ENCODE results near the gene ABCA9. TPM values are rescaled to one million over a fixed set of nuclear protein-coding genes. Genes with fewer than 3 reads are reported as not detected.

The ABCA9 gene
- total RNA-seq, 1 experiment from 2014 or later, result not detected

- Mint-ChIP-seq H3K4me3 (no peak overlapping the region), H3K27me3 (ENCODE audit: low read depth) (no peaks in the 10 kb centered on the region), H3K27ac (no peak overlapping the region), H3K9me3 (no peaks in the 10 kb centered on the region), H3K36me3 (ENCODE audit: insufficient read depth in 1 of 3, low read depth in 3 of 3) (no peaks in the 10 kb centered on the region), H3K4me1 (no peaks in the 10 kb centered on the region)
- no peak for DNase-seq
- Histone ChIP-seq H3K56ac (ENCODE audit: insufficient read length, low read depth, low read length) (no peak overlapping the region), H3K14ac (ENCODE audit: insufficient read depth, low read length) (no peak overlapping the region), H4K91ac (ENCODE audit: insufficient read length, low read depth, low read length) (no peak overlapping the region), H2BK5ac (ENCODE audit: insufficient read length, low read length) (no peak overlapping the region), H4K8ac (replicated peaks; ENCODE audit: insufficient read length, low read depth, low read length) (no peak overlapping the region), H3K27me3 (ENCODE audit: insufficient read depth, low read length) (no peaks in the 10 kb centered on the region), H3K23ac (ENCODE audit: insufficient read length, low read depth, low read length) (no peak overlapping the region), H4K20me1 (ENCODE audit: control insufficient read depth, insufficient read depth, insufficient read length) (no peaks in the 10 kb centered on the region), H2AFZ (ENCODE audit: low read length) (no peak overlapping the region), H2BK12ac (ENCODE audit: insufficient read length, low read depth, low read length) (no peak overlapping the region), H3K4ac (ENCODE audit: low read depth, low read length) (no peak overlapping the region), H3K9ac (ENCODE audit: extremely low read depth, insufficient read length, low read length) (no peak overlapping the region), H3K18ac (ENCODE audit: insufficient read length, low read depth, low read length) (no peak overlapping the region), H3K79me2 (ENCODE audit: insufficient read depth, low read length) (no peaks in the 10 kb centered on the region), H3K4me2 (ENCODE audit: insufficient read depth, insufficient read length, low read length) (no peak overlapping the region), H4K5ac (ENCODE audit: insufficient read length, low read depth, low read length) (no peak overlapping the region), H2BK20ac (ENCODE audit: low read depth, low read length, poor library complexity, severe bottlenecking) (no peak overlapping the region), H3T11ph (ENCODE audit: low read length) (no peak overlapping the region), H3K9me3 (ENCODE audit: control insufficient read depth, low read depth, low read length) (no peaks in the 10 kb centered on the region), H3K23me2 (ENCODE audit: insufficient read length, low read depth, low read length, poor library complexity, severe bottlenecking) (no peaks in the 10 kb centered on the region), H2BK120ac (ENCODE audit: low read depth, low read length, poor library complexity, severe bottlenecking) (no peak overlapping the region), H3K79me1 (ENCODE audit: insufficient read depth, low read depth, low read length, poor library complexity, severe bottlenecking) (no peaks in the 10 kb centered on the region), H3K4me1 (ENCODE audit: insufficient read depth, low read length) (no peaks in the 10 kb centered on the region), H2BK15ac (ENCODE audit: low read depth, low read length) (no peak overlapping the region), H3K27ac (ENCODE audit: insufficient read length, low read depth, low read length) (no peak overlapping the region), H2AK5ac (ENCODE audit: insufficient read length, low read length) (no peak overlapping the region)
- no CpG with 5 or more reads among the region's 8 CpGs for WGBS (ENCODE audit: extremely low coverage, insufficient read length, low lambda C conversion rate)
- TF ChIP-seq, protein P1, sequence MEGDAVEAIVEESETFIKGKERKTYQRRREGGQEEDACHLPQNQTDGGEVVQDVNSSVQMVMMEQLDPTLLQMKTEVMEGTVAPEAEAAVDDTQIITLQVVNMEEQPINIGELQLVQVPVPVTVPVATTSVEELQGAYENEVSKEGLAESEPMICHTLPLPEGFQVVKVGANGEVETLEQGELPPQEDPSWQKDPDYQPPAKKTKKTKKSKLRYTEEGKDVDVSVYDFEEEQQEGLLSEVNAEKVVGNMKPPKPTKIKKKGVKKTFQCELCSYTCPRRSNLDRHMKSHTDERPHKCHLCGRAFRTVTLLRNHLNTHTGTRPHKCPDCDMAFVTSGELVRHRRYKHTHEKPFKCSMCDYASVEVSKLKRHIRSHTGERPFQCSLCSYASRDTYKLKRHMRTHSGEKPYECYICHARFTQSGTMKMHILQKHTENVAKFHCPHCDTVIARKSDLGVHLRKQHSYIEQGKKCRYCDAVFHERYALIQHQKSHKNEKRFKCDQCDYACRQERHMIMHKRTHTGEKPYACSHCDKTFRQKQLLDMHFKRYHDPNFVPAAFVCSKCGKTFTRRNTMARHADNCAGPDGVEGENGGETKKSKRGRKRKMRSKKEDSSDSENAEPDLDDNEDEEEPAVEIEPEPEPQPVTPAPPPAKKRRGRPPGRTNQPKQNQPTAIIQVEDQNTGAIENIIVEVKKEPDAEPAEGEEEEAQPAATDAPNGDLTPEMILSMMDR (conservative IDR thresholded peaks at IDR 0.05), result no peak
These were observed 122.7 kb downstream of the ABCA9 start for GRCh38 chr17:68937890-68938514.

Data from H9 (cell line).